DMS53 treated with DMSO at 0.1 percent for 48 hours (cell line): ENCODE results near the gene TLE3.

ENCODE experiments used
- DNase-seq: peaks from one replicate; lab custom pipeline; 2025; ENCODE audit not compliant: unreplicated experiment; lab: John Stamatoyannopoulos, UW

TLE3 gene

DNA sequence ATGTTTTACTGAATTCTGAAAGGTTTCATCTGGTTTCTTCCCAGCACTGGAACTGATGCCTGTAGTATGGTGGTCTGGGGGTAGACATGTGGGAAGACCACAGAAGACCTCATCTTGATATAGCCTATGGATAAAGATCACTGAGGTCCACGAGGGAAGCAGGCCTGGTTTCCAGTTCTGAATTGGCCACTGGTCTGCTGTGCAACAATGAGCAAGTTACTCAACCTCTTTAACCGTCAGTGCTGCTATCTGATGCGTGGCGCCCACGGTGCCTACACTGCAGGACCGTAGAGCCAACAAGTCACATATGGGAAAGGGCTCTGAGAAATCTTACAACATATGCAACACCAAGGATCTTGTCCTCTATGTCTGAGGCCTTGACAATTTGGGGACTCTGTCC lies 13.3 kb downstream of the TLE3 start:
- no peak for DNase-seq

GRCh38 chr15:70083946-70084345 lies 13.8 kb downstream of the TLE3 start:
- no peak for DNase-seq

DNA sequence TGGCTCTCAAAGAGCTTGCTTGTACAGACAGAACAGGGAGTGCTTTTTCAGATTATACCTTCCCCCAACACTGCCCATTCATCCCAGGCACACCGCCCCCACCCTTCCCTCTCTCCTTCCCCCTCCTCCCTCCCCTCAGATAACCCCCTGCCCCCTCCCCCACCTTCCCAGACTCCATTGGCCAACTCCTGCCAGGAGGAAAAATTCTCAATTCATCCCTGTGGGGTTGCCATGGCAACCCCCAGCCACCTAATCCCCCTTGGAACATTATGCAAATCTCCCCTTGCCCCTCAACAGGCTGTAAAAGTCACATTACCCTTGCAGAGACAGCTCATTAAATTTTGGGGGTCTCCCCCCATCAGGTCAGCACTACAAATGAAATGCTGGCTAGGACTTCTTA lies 14.3 kb downstream of the TLE3 start:
- no peak for DNase-seq

DNA sequence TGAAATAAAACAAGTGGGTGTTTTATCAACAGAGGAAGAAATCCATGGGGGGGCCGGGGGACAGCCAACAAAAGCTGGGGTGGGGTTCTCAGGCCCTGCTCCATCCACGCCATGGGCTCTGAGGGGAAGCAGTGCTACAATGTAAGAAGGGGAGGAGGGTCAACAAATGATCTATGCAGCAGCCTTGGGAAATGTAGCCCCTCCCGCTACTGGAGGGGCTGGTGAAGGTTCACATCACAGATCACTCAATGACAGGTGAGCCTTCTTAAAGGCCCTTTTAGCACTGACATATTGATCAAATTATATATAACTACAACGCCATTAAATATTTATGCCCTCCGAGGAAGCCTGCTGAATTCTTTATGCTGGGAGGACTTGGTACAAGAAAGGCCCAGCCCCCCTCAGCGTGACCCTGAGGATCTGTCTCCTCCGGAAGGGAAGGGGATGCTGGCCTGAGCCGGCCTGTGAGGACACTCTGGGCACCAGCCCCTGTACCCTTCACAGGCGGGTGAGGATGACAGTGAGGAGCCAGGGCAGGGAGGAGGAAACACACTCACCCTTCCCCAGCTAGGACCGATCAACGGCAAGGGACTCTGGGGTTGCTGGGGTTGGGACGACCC lies 15.3 kb downstream of the TLE3 start:
- DNase-seq: no peak

DNA sequence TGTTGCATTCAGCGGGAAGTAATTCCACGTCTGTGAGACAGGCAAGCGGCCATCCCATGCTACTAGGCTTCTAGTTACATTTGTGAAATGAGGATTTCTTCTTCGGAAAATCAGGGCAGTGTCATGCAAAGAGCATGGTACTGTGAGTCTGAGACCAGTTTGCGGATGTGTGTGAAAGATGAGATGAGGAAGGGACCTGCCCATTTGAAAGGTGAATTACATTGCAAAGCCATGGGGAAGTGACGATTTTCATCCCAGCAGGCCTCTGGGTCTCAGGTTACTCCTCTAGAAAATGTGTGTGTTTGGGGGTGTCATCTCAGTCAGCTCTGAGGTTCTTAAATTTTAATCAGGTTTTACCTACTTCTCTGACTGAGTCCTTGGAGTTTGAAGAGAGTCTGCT lies 16.1 kb downstream of the TLE3 start:
- no peak for DNase-seq

DNA sequence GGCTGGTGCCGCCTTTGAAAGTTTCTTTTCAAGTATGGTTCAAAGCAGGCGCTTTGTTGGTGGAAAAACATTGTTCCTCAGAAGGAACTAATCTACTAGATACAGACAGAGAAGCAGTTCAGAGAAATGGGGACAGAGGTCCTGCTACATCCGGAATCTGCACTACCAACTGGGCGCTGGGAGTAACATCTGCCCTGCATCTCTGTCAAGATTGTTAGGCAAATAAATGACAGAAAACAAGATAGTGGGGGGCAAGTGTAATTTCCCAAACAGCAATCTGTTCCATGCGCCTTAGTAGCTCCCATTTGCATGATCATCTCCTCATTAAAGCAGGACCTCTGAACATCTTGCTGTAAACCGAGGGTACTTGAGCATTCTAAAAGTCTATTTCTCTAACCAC lies 17.4 kb downstream of the TLE3 start:
- no peak for DNase-seq

GRCh38 chr15:70079888-70080287 lies 17.8 kb downstream of the TLE3 start:
- no peak for DNase-seq

GRCh38 chr15:70078578-70079417 lies 18.9 kb downstream of the TLE3 start:
- no peak for DNase-seq

DNA sequence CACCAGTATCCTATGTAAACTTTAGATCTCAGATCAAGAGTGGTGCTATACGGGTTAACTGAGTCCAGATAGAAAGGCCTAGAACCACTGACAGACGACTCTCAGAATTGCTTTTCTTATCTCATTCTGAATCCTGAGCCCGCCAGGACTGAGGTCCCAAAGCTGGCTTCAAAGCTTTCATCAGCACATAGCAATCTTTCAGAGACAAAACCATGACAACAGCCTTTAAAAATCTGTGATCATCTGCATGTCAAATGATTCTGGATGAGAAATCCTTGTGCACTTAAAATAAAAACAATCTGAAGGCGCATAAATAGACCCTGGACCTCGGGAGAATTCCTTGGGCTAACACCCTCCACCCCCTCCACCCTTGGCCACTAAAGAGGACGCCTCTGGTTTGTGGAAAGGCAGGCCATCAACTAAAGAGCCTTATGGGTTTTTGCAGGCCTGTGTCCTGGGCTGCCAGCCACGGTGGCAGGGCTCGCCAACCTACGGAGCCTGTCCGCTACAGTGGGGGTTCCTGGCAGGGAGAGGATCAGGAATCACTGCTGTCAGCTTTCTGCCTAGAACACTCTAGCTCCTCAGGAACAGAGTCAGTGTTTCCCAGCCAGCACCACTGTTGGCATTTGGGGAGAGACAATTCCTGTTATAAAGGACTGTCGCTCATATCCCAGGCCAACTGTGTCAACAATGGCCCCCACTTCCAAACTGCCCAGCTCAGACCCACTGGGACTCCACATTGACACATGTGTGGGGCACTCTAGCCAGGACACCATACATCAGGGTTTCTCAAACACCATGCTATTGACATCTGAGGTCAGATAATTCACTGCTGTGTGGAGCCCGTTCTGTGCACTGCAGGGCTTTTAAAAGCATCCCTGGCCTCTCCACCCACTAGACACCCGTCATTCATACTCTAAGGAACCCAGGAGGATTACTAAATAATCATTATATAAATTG lies 20.2 kb downstream of the TLE3 start:
- DNase-seq: no peak

DNA sequence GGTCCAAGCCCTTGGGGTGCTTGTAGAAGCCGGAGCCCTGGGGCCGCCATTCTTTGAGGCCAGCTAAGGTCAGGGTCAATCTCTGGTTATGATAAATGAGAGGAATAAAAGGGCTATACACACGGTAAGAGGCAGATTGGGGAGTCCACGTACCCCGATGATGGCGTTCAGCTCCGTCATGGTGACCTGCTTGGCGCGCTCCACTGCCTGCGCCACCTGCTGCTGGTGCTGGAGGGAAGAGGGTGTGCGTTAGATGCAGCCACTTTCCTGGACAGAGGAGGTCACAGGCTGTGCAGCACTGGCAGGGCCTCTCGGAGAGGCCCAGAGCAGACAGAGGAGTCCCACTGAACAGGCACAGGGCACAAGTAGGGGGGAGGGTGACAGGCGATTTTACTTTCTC lies 23.3 kb downstream of the TLE3 start:
- no peak for DNase-seq

GRCh38 chr15:70072479-70072878 lies 25.2 kb downstream of the TLE3 start:
- no peak for DNase-seq

GRCh38 chr15:70071799-70072198 lies 25.9 kb downstream of the TLE3 start:
- DNase-seq: no peak

GRCh38 chr15:70069716-70070115 lies 28.0 kb downstream of the TLE3 start:
- DNase-seq: no peak

DNA sequence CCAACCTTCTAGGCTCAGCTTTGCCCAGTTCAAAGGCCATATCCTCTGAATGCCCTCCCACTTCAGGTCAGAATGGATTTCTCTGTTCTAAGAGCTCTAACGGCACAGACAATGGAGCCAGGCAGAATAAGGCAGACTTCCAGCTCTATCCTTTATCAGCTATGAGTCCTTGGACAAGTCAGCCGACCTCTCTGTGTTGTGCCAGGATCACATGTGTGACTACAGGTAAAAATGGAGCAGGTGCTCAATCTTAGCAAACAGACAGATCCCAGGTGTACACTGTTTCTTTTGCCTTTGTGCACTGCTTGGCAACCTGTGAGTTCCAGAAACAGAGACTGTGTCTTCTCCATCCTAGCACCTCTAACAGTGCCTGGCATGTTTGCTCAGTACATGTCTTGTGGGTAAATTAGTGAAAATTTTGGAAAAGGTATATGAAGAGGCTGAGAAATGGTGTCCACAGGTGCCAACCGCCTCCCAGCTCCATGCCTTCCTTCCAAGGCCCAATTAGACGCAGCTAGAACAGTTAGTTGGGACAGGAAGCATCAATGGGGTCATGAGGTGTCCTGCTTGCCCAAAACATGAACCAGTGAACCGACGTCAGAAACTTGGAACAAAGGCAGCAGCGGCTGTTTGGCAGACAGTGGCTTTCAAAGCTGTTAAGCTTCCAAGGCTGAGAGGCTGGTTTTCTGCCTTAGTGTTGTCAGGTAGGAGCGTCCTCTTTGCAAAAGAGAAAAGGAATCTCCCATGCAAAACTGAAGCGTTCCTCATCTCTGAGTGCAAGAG lies 28.7 kb downstream of the TLE3 start:
- DNase-seq: no peak

GRCh38 chr15:70067681-70068080 lies 30.0 kb downstream of the TLE3 start:
- DNase-seq: no peak

GRCh38 chr15:70067011-70067410 lies 30.7 kb downstream of the TLE3 start:
- no peak for DNase-seq

DNA sequence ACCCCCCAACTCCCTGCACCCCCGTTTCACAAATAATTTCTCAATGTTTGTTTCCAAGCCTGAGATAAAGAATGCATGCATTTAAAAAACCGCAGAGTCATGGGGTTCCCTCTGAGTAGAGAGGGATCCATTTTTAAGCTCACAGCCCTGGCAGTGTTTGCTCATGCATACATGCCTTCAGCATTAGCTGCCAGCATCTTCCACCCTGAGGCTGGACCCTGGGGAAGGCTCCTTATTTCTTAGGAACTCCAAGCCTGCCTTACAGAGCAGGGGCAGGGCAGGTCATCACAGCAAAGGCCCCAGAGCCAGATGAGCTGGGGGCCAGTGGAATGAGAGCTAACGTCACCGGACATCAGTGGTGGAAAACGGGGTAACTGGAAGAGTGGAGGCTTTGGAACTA lies 31.3 kb downstream of the TLE3 start:
- no peak for DNase-seq

GRCh38 chr15:70066004-70066403 lies 31.7 kb downstream of the TLE3 start:
- DNase-seq: no peak

DNA sequence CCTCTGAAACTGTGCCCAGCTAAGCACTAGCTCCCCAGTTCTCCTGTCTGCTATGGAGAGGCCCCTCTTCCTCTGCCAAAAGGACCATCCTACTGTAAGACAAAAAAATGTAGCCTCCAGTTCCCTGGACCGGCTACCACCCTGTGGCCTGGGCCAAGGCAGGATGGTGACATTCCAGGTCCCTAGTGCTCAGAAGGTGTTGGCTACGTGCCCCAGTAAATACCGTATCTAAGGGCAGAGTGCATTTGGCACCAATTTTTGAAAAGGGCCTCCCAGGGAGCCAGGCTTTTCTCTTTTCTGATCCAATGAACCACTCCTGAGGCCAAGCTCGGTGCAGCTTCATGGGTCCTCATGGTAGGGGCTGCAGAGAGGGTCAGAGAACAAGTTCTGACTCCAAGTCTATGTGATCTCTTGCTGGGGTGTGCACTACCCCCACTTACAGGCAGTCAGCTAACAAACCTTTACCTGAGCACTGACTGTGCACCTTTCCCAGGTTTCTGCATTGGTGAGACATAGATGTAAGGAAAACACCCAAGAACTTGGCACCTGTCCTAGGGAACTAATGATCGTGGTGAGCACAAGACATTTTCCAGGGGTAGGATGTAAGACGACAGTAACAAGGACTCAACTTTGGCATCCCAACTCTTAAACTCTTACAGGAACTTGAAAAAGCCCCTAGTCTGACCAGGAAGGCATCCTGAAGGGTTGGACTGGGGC lies 32.6 kb downstream of the TLE3 start:
- no peak for DNase-seq

GRCh38 chr15:70064441-70064840 lies 33.3 kb downstream of the TLE3 start:
- DNase-seq: no peak
